Lower leg skin (tissue), 4 donors: ENCODE measurements around the gene TEKT3. TPM values are rescaled to one million over a fixed set of nuclear protein-coding genes. Genes with fewer than 3 reads are reported as not detected.

Experiments used
- DNase-seq, 2 donors: peaks; one replicate each; pipeline ENCODE4 v3.0.0-alpha.2; 2019; ENCODE audit warnings: low spot score in 2 of 2
- H3K4me3 ChIP-seq: fragments of 200-600 bp; sonication (generic); 2 replicates; pipeline ENCODE4 v1.5.1; 2017; ENCODE audit warnings: mild to moderate bottlenecking, low read depth; ENCODE audit not compliant: poor library complexity, severe bottlenecking
- POLR2A ChIP-seq, 2 donors: fragments of 450-650 bp; IDR thresholded peaks; one replicate each; pipeline ENCODE4 v1.6.1; 2016 to 2017; ENCODE audit warnings: antibody characterized with exemption in 2 of 2, mild to moderate bottlenecking in 1 of 2, moderate library complexity in 1 of 2
- WGBS, 2 donors: methylation state at CpG; one replicate each; pipeline ENCODE4 v1.1.5; 2018; 5-methylcytosine and 5-hydroxymethylcytosine counted together
- intact Hi-C: fragments of 100-400 bp; cut with DNase I; formaldehyde crosslinking; loops from one replicate; pipeline ENCODE4 v1.15.0; 2023; ENCODE audit warnings: low total_unique reads
- total RNA-seq, 4 donors: library from RNA; depleted of rRNA; stranded (reverse); fragments of >200 nt; gene quantifications; one replicate each; pipeline ENCODE4 v1.1.0, GENCODE V29; 2016
- TF ChIP-seq, protein P1 (sequence below), 3 donors: fragments of 450-650 bp; IDR thresholded peaks; one replicate each; pipeline ENCODE4 v1.5.1; 2016; ENCODE audit warnings: antibody characterized with exemption in 3 of 3, mild to moderate bottlenecking in 3 of 3, moderate library complexity in 2 of 3

Gene TEKT3
- total RNA-seq, 4 donors from 2014 or later: 0.46 to 2.5 TPM; not detected in 2

GRCh38 chr17:15260376-15261257, 80.8 kb downstream of the TEKT3 start:
- intact Hi-C loops: loop anchor here (2.0 to 10.0 kb wide), 2 partner anchors 154 to 242 kb away; no protein-coding TSS in a partner anchor
- 0 to 1% methylated on average over 34 to 39 of the region's 67 CpGs for WGBS, 2 donors
- DNase-seq: peak; percentile 85 to 98
- no peak for TF ChIP-seq POLR2A (IDR thresholded peaks at IDR 0.05)
- TF ChIP-seq, protein P1, sequence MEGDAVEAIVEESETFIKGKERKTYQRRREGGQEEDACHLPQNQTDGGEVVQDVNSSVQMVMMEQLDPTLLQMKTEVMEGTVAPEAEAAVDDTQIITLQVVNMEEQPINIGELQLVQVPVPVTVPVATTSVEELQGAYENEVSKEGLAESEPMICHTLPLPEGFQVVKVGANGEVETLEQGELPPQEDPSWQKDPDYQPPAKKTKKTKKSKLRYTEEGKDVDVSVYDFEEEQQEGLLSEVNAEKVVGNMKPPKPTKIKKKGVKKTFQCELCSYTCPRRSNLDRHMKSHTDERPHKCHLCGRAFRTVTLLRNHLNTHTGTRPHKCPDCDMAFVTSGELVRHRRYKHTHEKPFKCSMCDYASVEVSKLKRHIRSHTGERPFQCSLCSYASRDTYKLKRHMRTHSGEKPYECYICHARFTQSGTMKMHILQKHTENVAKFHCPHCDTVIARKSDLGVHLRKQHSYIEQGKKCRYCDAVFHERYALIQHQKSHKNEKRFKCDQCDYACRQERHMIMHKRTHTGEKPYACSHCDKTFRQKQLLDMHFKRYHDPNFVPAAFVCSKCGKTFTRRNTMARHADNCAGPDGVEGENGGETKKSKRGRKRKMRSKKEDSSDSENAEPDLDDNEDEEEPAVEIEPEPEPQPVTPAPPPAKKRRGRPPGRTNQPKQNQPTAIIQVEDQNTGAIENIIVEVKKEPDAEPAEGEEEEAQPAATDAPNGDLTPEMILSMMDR (IDR thresholded peaks at IDR 0.05): no peak
- H3K4me3 ChIP-seq: peak overlapping the region; percentile 68

DNA sequence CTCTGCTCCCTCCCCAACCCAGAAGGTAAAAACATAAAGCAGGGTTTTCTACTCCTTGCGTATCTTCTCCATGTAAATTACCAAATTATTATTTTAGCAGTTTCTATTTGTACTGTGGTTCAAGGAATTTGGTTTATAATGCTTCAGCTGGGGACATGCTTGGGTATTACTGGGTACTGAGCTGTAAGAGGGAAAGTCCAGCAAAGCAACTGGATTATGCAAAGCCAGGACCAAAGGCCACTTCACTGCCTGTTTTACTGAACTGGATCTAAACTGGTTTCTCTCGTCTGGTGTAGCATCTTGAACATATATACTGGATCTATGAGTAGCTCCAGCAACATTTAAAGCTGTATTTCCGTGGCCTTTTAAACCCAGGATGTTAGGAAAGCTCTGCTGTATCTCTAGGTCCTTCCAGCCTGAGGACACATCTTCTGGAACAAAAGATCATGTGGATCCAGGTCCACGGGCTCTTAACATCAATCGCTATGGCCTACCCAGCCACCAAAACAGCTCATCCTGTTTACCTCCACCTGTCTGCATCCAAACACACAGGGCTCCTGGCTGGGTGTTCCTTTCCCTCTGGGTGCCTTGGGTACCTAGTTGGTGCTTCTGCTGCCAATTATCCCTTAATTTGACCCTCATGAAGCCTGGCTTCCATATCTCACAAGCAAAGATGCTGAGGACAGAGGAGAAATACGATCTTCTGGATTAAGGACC, 83.4 kb downstream of the TEKT3 start:
- no peak overlapping the region for H3K4me3 ChIP-seq
- 55 to 69% methylated on average over 6 of the region's 6 CpGs for WGBS, 2 donors
- intact Hi-C loops: no loop called here
- no peak for TF ChIP-seq POLR2A (IDR thresholded peaks at IDR 0.05)
- TF ChIP-seq, protein P1 (IDR thresholded peaks at IDR 0.05): no peak
- no peak for DNase-seq

DNA sequence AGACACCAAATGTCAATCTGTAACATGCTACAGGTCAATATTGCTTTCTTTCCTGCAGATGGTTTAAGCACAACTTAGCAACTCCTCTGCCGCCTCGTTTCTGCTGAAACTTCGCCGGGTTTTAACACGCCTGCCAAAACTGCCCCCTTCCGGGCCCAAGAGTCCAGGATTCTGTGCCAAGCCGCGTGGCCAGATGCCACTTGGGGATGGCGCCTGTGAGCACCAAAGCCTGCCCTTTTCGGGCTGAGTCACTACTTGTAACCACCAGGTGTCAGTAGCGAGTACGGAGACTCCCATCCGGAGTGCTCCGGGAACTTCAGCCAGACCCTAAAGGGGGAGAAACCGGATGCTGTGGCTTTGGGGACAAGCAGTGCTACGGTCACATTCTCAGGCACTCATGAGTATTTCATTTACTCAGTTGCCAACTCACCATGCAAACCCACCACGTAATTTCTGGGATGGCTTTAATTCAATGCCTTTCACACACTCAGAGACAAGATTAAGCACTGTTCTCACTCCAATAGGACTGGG, 84.1 kb downstream of the TEKT3 start:
- DNase-seq: peak; percentile 80 to 93
- no peak for TF ChIP-seq POLR2A (IDR thresholded peaks at IDR 0.05)
- TF ChIP-seq, protein P1 (IDR thresholded peaks at IDR 0.05): peak in 1 of 3 donors; percentile 63
- intact Hi-C loops: no loop called here
- no peak overlapping the region for H3K4me3 ChIP-seq
- WGBS, 2 donors: 1 to 2% methylated on average over 17 of the region's 17 CpGs

- intact Hi-C loops: no loop called here
- WGBS, 2 donors: 40 to 46% methylated on average over 7 of the region's 7 CpGs
- no peak overlapping the region for H3K4me3 ChIP-seq
- no peak for TF ChIP-seq POLR2A (IDR thresholded peaks at IDR 0.05)
- TF ChIP-seq, protein P1 (IDR thresholded peaks at IDR 0.05): no peak
- DNase-seq: no peak
Measured at GRCh38 chr17:15256689-15257088, 84.7 kb downstream of the TEKT3 start.

GRCh38 chr17:15255713-15256454, 85.5 kb downstream of the TEKT3 start:
- 58 to 62% methylated on average over 13 of the region's 13 CpGs for WGBS, 2 donors
- intact Hi-C loops: no loop called here
- H3K4me3 ChIP-seq: no peak overlapping the region
- no peak for DNase-seq
- no peak for TF ChIP-seq POLR2A (IDR thresholded peaks at IDR 0.05)
- TF ChIP-seq, protein P1 (IDR thresholded peaks at IDR 0.05): no peak
